ENCODE data around the gene CALD1.
A peak's percentile ranks its signal among the peaks of the same experiment; 100 is the strongest.

CALD1 gene

DNA sequence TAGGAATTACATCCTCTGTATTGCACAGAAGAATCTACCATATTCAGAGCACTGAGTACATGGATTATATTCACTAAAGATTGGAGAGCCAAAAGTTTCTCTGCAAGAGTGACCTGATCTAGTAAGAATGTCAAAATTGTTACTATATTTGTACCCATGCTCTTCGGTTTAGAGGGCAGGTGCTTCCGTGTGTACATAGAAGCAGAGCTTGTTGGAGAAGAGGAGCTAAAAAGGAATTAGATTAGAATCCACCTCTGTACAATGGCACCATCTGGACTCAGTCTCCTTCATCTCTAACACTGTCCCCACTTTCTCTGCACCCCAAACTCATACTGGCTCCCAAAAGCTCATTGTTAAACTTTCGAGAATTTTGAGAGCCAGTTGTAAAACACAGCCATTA, 8.3 kb downstream of the CALD1 start:
- Histone ChIP-seq H3K9ac (ENCODE audit: low read length in 2 of 2) (peak overlapping the region; percentile 22 to 47), H3K4me3 (ENCODE audit: low read length in 2 of 2) (peak overlapping the region; percentile 24 to 41), H3K36me3 (ENCODE audit: control insufficient read depth in 2 of 2, insufficient read depth in 2 of 2, low read length in 2 of 2) (peaks cover 6 to 7% of the 10 kb centered on the region in 2 donors), H3K4me1 (ENCODE audit: control insufficient read depth, insufficient read depth, low read length) (peaks cover 58% of the 10 kb centered on the region), H3K27me3 (ENCODE audit: control insufficient read depth in 1 of 2, insufficient read depth in 2 of 2, low read length in 2 of 2) (no peaks in the 10 kb centered on the region), H3K9me3 (ENCODE audit: control insufficient read depth in 2 of 2, low read length in 2 of 2) (no peaks in the 10 kb centered on the region), H3K27ac (ENCODE audit: low read length) (peak overlapping the region; percentile 93)

- Histone ChIP-seq H3K4me1 (ENCODE audit: control insufficient read depth, insufficient read depth, low read length) (peaks cover 61% of the 10 kb centered on the region), H3K27ac (ENCODE audit: low read length) (peak overlapping the region; percentile 93), H3K9me3 (ENCODE audit: control insufficient read depth in 2 of 2, low read length in 2 of 2) (no peaks in the 10 kb centered on the region), H3K4me3 (ENCODE audit: low read length in 2 of 2) (peak overlapping the region; percentile 44 to 50), H3K27me3 (ENCODE audit: control insufficient read depth in 1 of 2, insufficient read depth in 2 of 2, low read length in 2 of 2) (no peaks in the 10 kb centered on the region), H3K9ac (ENCODE audit: low read length in 2 of 2) (peak overlapping the region in 1 of 2 donors; percentile 40), H3K36me3 (ENCODE audit: control insufficient read depth in 2 of 2, insufficient read depth in 2 of 2, low read length in 2 of 2) (peaks cover 5 to 6% of the 10 kb centered on the region in 2 donors)
Observed at GRCh38 chr7:134788191-134788590, 8.8 kb downstream of the CALD1 start.

DNA sequence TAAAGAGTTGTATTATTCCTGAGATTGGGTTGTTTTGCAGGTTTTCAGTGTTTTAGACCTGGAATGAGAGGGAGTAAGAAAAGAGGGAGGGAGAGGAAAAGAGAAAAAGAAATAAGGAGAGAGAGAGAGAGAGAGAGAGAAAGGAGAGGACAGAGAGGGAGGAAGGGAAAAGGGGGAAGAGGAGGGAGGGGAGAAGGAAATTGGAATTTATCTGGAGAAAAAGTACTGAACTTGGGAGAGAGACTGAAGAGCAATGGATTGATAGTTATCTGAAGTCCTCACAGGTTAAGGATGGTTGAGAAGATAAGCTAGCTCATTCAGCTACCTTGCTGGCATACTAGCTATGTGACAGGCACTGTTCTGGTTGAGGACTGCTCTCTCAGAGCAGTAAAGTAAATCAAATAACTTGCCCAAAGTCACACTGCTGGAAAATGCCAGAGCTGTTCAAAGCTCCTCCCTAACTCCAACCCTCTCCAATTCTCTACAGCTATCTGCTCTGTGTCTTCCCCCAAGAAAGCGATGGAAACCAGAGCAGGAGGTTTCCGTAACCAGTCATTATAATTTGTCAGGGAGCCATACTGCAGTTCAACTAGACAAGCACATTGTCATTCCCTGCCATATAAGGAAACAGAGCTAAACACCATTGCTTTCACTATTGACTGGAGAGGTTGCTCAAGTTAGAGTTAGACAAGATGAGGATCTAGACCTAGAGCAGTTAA, 10.7 kb downstream of the CALD1 start:
- Histone ChIP-seq H3K36me3 (ENCODE audit: control insufficient read depth in 2 of 2, insufficient read depth in 2 of 2, low read length in 2 of 2) (peaks cover 0 to 6% of the 10 kb centered on the region in 2 donors), H3K27ac (ENCODE audit: low read length) (peak overlapping the region; percentile 93), H3K27me3 (ENCODE audit: control insufficient read depth in 1 of 2, insufficient read depth in 2 of 2, low read length in 2 of 2) (no peaks in the 10 kb centered on the region), H3K9me3 (ENCODE audit: control insufficient read depth in 2 of 2, low read length in 2 of 2) (no peaks in the 10 kb centered on the region), H3K4me1 (ENCODE audit: control insufficient read depth, insufficient read depth, low read length) (peaks cover 53% of the 10 kb centered on the region), H3K4me3 (ENCODE audit: low read length in 2 of 2) (peak overlapping the region; percentile 38 to 64), H3K9ac (ENCODE audit: low read length in 2 of 2) (peak overlapping the region; percentile 69 to 81)

DNA sequence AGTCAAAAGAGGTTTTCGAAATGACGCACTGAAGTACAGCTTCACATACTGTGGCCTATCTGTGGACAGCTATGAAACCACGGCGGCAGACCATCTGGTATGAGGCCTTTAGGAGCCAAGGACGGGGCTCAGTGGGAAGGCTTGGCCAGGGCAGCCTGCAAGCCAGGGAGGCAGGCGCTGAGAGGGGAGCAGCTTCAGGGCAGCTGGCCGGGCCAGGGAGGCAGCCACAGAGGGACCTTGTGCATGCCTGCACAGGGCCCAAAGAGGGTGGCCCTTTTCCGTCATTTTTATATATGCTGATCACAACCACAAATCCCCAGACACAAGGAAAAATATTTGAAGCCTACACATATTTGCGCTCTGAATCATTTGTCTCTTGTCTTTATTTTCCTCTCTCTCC, 13.5 kb downstream of the CALD1 start:
- H3K36me3 ChIP-seq (ENCODE audit: control insufficient read depth in 2 of 2, insufficient read depth in 2 of 2, low read length in 2 of 2) = peaks cover 7 to 8% of the 10 kb centered on the region in 2 donors
- no peak overlapping the region for H3K9ac ChIP-seq (ENCODE audit: low read length in 2 of 2)
- H3K4me3 ChIP-seq (ENCODE audit: low read length in 2 of 2) = peak overlapping the region in 1 of 2 donors; percentile 44
- H3K27me3 ChIP-seq (ENCODE audit: control insufficient read depth in 1 of 2, insufficient read depth in 2 of 2, low read length in 2 of 2) = no peaks in the 10 kb centered on the region
- peaks cover 60% of the 10 kb centered on the region for H3K4me1 ChIP-seq (ENCODE audit: control insufficient read depth, insufficient read depth, low read length)
- no peaks in the 10 kb centered on the region for H3K9me3 ChIP-seq (ENCODE audit: control insufficient read depth in 2 of 2, low read length in 2 of 2)
- peak overlapping the region; percentile 93 for H3K27ac ChIP-seq (ENCODE audit: low read length)

- no peaks in the 10 kb centered on the region for H3K27me3 ChIP-seq (ENCODE audit: control insufficient read depth in 1 of 2, insufficient read depth in 2 of 2, low read length in 2 of 2)
- peaks cover 55% of the 10 kb centered on the region for H3K4me1 ChIP-seq (ENCODE audit: control insufficient read depth, insufficient read depth, low read length)
- peak overlapping the region; percentile 66 for H3K27ac ChIP-seq (ENCODE audit: low read length)
Observed at GRCh38 chr7:134795231-134795630, 15.8 kb downstream of the CALD1 start.

GRCh38 chr7:134798155-134798554, 18.7 kb downstream of the CALD1 start:
- no peaks in the 10 kb centered on the region for H3K9me3 ChIP-seq (ENCODE audit: control insufficient read depth in 2 of 2, low read length in 2 of 2)
- H3K36me3 ChIP-seq (ENCODE audit: control insufficient read depth in 2 of 2, insufficient read depth in 2 of 2, low read length in 2 of 2) = peaks cover 11 to 13% of the 10 kb centered on the region in 2 donors
- H3K27ac ChIP-seq (ENCODE audit: low read length) = peak overlapping the region; percentile 58
- no peaks in the 10 kb centered on the region for H3K27me3 ChIP-seq (ENCODE audit: control insufficient read depth in 1 of 2, insufficient read depth in 2 of 2, low read length in 2 of 2)
- peaks cover 37% of the 10 kb centered on the region for H3K4me1 ChIP-seq (ENCODE audit: control insufficient read depth, insufficient read depth, low read length)
- H3K9ac ChIP-seq (ENCODE audit: low read length in 2 of 2) = no peak overlapping the region
- H3K4me3 ChIP-seq (ENCODE audit: low read length in 2 of 2) = no peak overlapping the region

More at GRCh38 chr7:134795231-134795630, 15.8 kb downstream of the CALD1 start:
- H3K36me3 ChIP-seq (ENCODE audit: control insufficient read depth in 2 of 2, insufficient read depth in 2 of 2, low read length in 2 of 2) = peaks cover 10 to 11% of the 10 kb centered on the region in 2 donors
- H3K4me3 ChIP-seq (ENCODE audit: low read length in 2 of 2) = no peak overlapping the region
- H3K9ac ChIP-seq (ENCODE audit: low read length in 2 of 2) = no peak overlapping the region
- no peaks in the 10 kb centered on the region for H3K9me3 ChIP-seq (ENCODE audit: control insufficient read depth in 2 of 2, low read length in 2 of 2)

DNA sequence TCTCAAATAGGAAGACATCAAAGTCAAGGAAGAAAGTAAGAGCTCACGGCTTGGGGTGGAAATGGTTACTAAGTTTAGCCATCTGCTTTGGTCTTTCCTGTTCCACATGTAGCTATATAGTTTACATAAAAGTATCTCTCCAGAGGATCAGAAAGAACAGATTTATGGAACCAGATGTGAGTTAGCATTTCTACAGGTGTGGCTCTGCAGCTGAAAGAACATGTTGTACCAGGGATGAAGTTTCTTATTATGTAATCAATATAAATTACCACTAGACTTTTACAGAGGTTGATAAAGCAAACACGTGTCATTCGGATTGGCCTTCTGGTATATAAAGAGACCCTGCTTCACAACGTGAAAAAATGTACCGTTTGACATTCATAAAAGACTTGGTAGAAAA, 19.9 kb downstream of the CALD1 start:
- Histone ChIP-seq H3K4me3 (ENCODE audit: low read length in 2 of 2) (no peak overlapping the region), H3K9ac (ENCODE audit: low read length in 2 of 2) (no peak overlapping the region), H3K27ac (ENCODE audit: low read length) (peak overlapping the region; percentile 58), H3K9me3 (ENCODE audit: control insufficient read depth in 2 of 2, low read length in 2 of 2) (no peaks in the 10 kb centered on the region), H3K36me3 (ENCODE audit: control insufficient read depth in 2 of 2, insufficient read depth in 2 of 2, low read length in 2 of 2) (peaks cover 5 to 13% of the 10 kb centered on the region in 2 donors), H3K27me3 (ENCODE audit: control insufficient read depth in 1 of 2, insufficient read depth in 2 of 2, low read length in 2 of 2) (no peaks in the 10 kb centered on the region), H3K4me1 (ENCODE audit: control insufficient read depth, insufficient read depth, low read length) (peaks cover 32% of the 10 kb centered on the region)

DNA sequence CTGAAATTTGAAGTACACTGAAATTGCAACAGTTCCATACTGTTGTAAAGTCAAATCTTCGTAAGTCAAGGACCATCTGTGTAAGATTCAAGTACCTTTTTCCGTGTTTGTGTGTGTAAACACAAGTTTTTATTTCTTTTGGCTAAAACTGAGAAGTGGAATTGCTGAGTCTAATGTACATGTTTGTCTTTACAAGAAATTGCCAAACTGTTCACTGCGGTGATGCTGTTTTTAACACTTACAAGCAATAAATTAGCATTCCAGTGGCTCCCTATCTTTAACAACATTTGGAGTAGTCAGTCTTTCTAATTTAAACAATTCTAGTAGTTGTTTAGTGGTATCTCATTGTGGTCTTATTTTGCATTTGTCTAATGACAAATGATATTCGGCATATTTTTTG, 23.3 kb downstream of the CALD1 start:
- no peak overlapping the region for H3K4me3 ChIP-seq (ENCODE audit: low read length in 2 of 2)
- peaks cover 18% of the 10 kb centered on the region for H3K4me1 ChIP-seq (ENCODE audit: control insufficient read depth, insufficient read depth, low read length)
- H3K36me3 ChIP-seq (ENCODE audit: control insufficient read depth in 2 of 2, insufficient read depth in 2 of 2, low read length in 2 of 2) = peaks cover 3 to 15% of the 10 kb centered on the region in 2 donors
- H3K9ac ChIP-seq (ENCODE audit: low read length in 2 of 2) = no peak overlapping the region
- H3K27ac ChIP-seq (ENCODE audit: low read length) = no peak overlapping the region
- no peaks in the 10 kb centered on the region for H3K9me3 ChIP-seq (ENCODE audit: control insufficient read depth in 2 of 2, low read length in 2 of 2)
- no peaks in the 10 kb centered on the region for H3K27me3 ChIP-seq (ENCODE audit: control insufficient read depth in 1 of 2, insufficient read depth in 2 of 2, low read length in 2 of 2)

DNA sequence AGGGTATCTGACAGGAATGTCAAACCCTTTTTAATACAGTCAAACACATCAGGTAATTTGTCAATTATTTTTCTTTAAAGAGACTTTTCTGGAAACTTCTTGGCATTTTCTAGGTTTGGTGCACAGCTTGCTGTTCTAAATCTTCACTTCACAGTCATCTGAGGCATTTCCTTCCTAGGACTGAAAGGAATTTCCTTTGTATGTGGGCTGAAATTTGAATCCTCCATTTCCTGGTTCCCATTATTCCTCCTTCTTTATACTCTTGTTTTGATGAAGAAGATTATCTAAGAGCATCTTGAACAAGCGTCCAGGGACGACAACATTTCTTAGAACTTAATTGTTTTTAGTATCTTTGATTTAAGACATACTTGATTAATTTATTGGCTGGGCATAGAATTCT, 24.9 kb downstream of the CALD1 start:
- Histone ChIP-seq H3K9ac (ENCODE audit: low read length in 2 of 2) (no peak overlapping the region), H3K27me3 (ENCODE audit: control insufficient read depth in 1 of 2, insufficient read depth in 2 of 2, low read length in 2 of 2) (no peaks in the 10 kb centered on the region), H3K4me3 (ENCODE audit: low read length in 2 of 2) (no peak overlapping the region), H3K27ac (ENCODE audit: low read length) (no peak overlapping the region), H3K4me1 (ENCODE audit: control insufficient read depth, insufficient read depth, low read length) (peaks cover 20% of the 10 kb centered on the region), H3K36me3 (ENCODE audit: control insufficient read depth in 2 of 2, insufficient read depth in 2 of 2, low read length in 2 of 2) (peaks cover 2 to 12% of the 10 kb centered on the region in 2 donors), H3K9me3 (ENCODE audit: control insufficient read depth in 2 of 2, low read length in 2 of 2) (no peaks in the 10 kb centered on the region)

DNA sequence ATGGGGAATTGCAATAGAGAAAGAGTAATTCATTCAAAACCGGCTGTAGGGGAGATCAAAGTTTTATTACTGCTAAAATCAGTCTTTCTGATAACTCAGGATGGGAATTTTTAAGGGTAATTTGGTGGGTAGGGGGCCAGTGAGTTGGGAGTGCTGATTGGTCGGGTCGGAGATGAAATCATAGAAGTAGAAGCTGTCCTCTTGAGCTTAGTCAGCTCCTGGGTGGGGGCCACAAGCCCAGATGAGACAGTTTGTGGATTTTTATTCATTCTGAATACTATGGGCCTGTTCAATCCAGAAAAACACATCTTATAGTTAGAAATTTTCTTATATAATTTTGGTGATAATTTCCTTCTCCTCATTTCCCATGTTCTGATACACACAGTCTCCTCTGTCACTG, 25.4 kb downstream of the CALD1 start:
- Histone ChIP-seq H3K36me3 (ENCODE audit: control insufficient read depth in 2 of 2, insufficient read depth in 2 of 2, low read length in 2 of 2) (peaks cover 2 to 12% of the 10 kb centered on the region in 2 donors), H3K27me3 (ENCODE audit: control insufficient read depth in 1 of 2, insufficient read depth in 2 of 2, low read length in 2 of 2) (no peaks in the 10 kb centered on the region), H3K9me3 (ENCODE audit: control insufficient read depth in 2 of 2, low read length in 2 of 2) (no peaks in the 10 kb centered on the region), H3K4me3 (ENCODE audit: low read length in 2 of 2) (no peak overlapping the region), H3K4me1 (ENCODE audit: control insufficient read depth, insufficient read depth, low read length) (peaks cover 19% of the 10 kb centered on the region), H3K9ac (ENCODE audit: low read length in 2 of 2) (no peak overlapping the region), H3K27ac (ENCODE audit: low read length) (no peak overlapping the region)

DNA sequence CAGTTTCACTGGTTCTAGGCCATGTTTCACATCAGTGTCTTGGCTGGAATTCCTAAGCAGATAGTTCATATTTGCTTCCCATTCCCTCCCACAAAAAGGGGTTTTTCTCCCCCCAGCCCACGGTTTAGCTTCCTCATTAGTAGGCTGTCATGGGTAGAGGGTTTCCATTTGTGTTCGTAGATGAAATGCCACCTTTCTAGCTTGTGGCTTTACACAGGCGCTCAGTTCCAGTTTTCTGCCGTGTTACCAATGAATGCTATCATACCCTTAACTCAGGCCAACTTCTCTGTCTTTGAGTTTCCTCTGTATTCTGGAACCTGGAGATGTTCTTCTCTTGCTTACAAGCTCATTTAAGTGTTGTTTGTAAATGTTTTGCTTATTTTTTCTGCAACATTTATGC, 26.8 kb downstream of the CALD1 start:
- Histone ChIP-seq H3K27me3 (ENCODE audit: control insufficient read depth in 1 of 2, insufficient read depth in 2 of 2, low read length in 2 of 2) (no peaks in the 10 kb centered on the region), H3K9ac (ENCODE audit: low read length in 2 of 2) (no peak overlapping the region), H3K36me3 (ENCODE audit: control insufficient read depth in 2 of 2, insufficient read depth in 2 of 2, low read length in 2 of 2) (peaks cover 7 to 17% of the 10 kb centered on the region in 2 donors), H3K27ac (ENCODE audit: low read length) (peak overlapping the region; percentile 38), H3K4me3 (ENCODE audit: low read length in 2 of 2) (no peak overlapping the region), H3K4me1 (ENCODE audit: control insufficient read depth, insufficient read depth, low read length) (peaks cover 29% of the 10 kb centered on the region), H3K9me3 (ENCODE audit: control insufficient read depth in 2 of 2, low read length in 2 of 2) (no peaks in the 10 kb centered on the region)

All from stomach smooth muscle (tissue), 2 donors.